ENCODE results near the gene SAMHD1.
A peak's percentile ranks its signal among the peaks of the same experiment; 100 is the strongest.
"Not testable (repeated sequence)": the region's sequence is repeated elsewhere in the genome, so short reads cannot be mapped to it uniquely, and the experiment has no call there.

The SAMHD1 gene

GRCh38 chr20:36845288-36845971 lies 106.1 kb downstream of the SAMHD1 start:
- H4K20me1 ChIP-seq (ENCODE audit: insufficient read depth, low read length) = peaks cover 19% of the 10 kb centered on the region; the same call in 1 of the 2 replicates
- H3K79me2 ChIP-seq (ENCODE audit: insufficient read depth, low read length) = 0 out of 2 replicates have a peak, but pooled peaks cover 16% of the 10 kb centered on the region
- no peaks in the 10 kb centered on the region for H3K36me3 ChIP-seq (ENCODE audit: insufficient read depth, low read length)
- no peak for DNase-seq
- H3K4me1 ChIP-seq (ENCODE audit: insufficient read depth, low read length) = peaks cover 5% of the 10 kb centered on the region
- H3K27me3 ChIP-seq (ENCODE audit: insufficient read depth, low read length, poor library complexity) = no peaks in the 10 kb centered on the region
- TF ChIP-seq EZH2 (IDR thresholded peaks at IDR 0.05; ENCODE audit: borderline replicate concordance, low read depth, low read length, severe bottlenecking) = no peak
- TF ChIP-seq CTCF (IDR thresholded peaks at IDR 0.05; ENCODE audit: borderline replicate concordance, extremely low read depth, low read length, poor library complexity, severe bottlenecking) = no peak
- H3K9me3 ChIP-seq (ENCODE audit: insufficient read depth, low read length, severe bottlenecking) = no peaks in the 10 kb centered on the region
- no peak overlapping the region for H3K9ac ChIP-seq (ENCODE audit: low read depth, low read length)
- no peak overlapping the region for H2AFZ ChIP-seq (ENCODE audit: low read depth, low read length)
- H3K27ac ChIP-seq (ENCODE audit: low read length) = no peak overlapping the region
- no peak overlapping the region for H3K4me2 ChIP-seq (ENCODE audit: insufficient read depth, low read length)
- H3K4me3 ChIP-seq (ENCODE audit: low read depth in 1 of 2, low read length in 2 of 2) = no peak overlapping the region
- ATAC-seq (ENCODE audit: insufficient read depth, low read depth) = no peak

- not testable (repeated sequence) for H3K27me3 ChIP-seq (ENCODE audit: insufficient read depth, low read length, poor library complexity); ATAC-seq (ENCODE audit: insufficient read depth, low read depth); H4K20me1 ChIP-seq (ENCODE audit: insufficient read depth, low read length); H3K4me3 ChIP-seq (ENCODE audit: low read depth in 1 of 2, low read length in 2 of 2); DNase-seq; H3K9me3 ChIP-seq (ENCODE audit: insufficient read depth, low read length, severe bottlenecking); H3K4me2 ChIP-seq (ENCODE audit: insufficient read depth, low read length); H2AFZ ChIP-seq (ENCODE audit: low read depth, low read length); H3K79me2 ChIP-seq (ENCODE audit: insufficient read depth, low read length); H3K9ac ChIP-seq (ENCODE audit: low read depth, low read length)
- 0 out of 2 replicates have a peak overlapping the region, but pooled peaks have one; percentile 57 for H3K27ac ChIP-seq (ENCODE audit: low read length)
- H3K36me3 ChIP-seq (ENCODE audit: insufficient read depth, low read length) = peaks cover 12% of the 10 kb centered on the region
- H3K4me1 ChIP-seq (ENCODE audit: insufficient read depth, low read length) = peaks cover 18% of the 10 kb centered on the region
Observed at GRCh38 chr20:36841030-36841429, 110.5 kb downstream of the SAMHD1 start.

Data from DND-41 (cell line).